Trophoblast cell (in vitro differentiated cells and primary cell): Measurements from ENCODE around the gene DYSF.
"Not testable (repeated sequence)": the region's sequence is repeated elsewhere in the genome, so short reads cannot be mapped to it uniquely, and the experiment has no call there.

Experiments used
- DNase-seq, 2 donors: peaks; one replicate each; pipeline ENCODE4 v3.0.0-alpha.2; 2016
- H2AFZ ChIP-seq: 2 replicates; pipeline ENCODE4 v1.6.1; 2013; ENCODE audit warnings: low read length, moderate library complexity, mild to moderate bottlenecking; ENCODE audit not compliant: insufficient read depth, poor library complexity
- H2AK5ac ChIP-seq: 2 replicates; pipeline ENCODE4 v1.6.1; 2013; ENCODE audit warnings: mild to moderate bottlenecking, low read length
- H2BK120ac ChIP-seq: 2 replicates; pipeline ENCODE4 v1.6.1; 2013; ENCODE audit warnings: low read length, mild to moderate bottlenecking, moderate library complexity; ENCODE audit not compliant: insufficient read depth, poor library complexity
- H2BK12ac ChIP-seq: 2 replicates; pipeline ENCODE4 v1.6.1; 2013; ENCODE audit warnings: mild to moderate bottlenecking, low read length, moderate library complexity
- H2BK5ac ChIP-seq: 2 replicates; pipeline ENCODE4 v1.6.1; 2013; ENCODE audit warnings: low read length, low read depth, moderate library complexity, mild to moderate bottlenecking; ENCODE audit not compliant: poor library complexity
- H3K14ac ChIP-seq: 2 replicates; pipeline ENCODE4 v1.6.1; 2013; ENCODE audit warnings: mild to moderate bottlenecking, low read length
- H3K18ac ChIP-seq: 2 replicates; pipeline ENCODE4 v1.6.1; 2013; ENCODE audit warnings: mild to moderate bottlenecking, low read length
- H3K23ac ChIP-seq: 2 replicates; pipeline ENCODE4 v1.6.1; 2013; ENCODE audit warnings: low read length
- H3K27ac ChIP-seq: 2 replicates; pipeline ENCODE4 v1.5.1; 2013; ENCODE audit warnings: low read depth, mild to moderate bottlenecking, inconsistent platforms, low read length, moderate library complexity
- H3K27me3 ChIP-seq: 2 replicates; pipeline ENCODE4 v1.6.1; 2013; ENCODE audit warnings: inconsistent platforms, mild to moderate bottlenecking, low read length, moderate library complexity; ENCODE audit not compliant: insufficient read depth
- H3K36me3 ChIP-seq, 2 experiments: 1 replicate in 1 of 2; 2 replicates in 1 of 2; pipeline ENCODE4 v1.6.1; 2013; ENCODE audit warnings: low read length in 2 of 2, mild to moderate bottlenecking in 2 of 2, moderate library complexity in 1 of 2; ENCODE audit not compliant: insufficient read depth in 2 of 2, control insufficient read depth in 1 of 2
- H3K4ac ChIP-seq: 2 replicates; pipeline ENCODE4 v1.6.1; 2013; ENCODE audit warnings: low read depth, mild to moderate bottlenecking, low read length, moderate library complexity
- H3K4me1 ChIP-seq, 2 experiments: 1 replicate in 1 of 2; 2 replicates in 1 of 2; pipeline ENCODE4 v1.6.1; 2013; ENCODE audit warnings: low read length in 2 of 2, mild to moderate bottlenecking in 2 of 2, moderate library complexity in 1 of 2; ENCODE audit not compliant: insufficient read depth in 2 of 2, control insufficient read depth in 1 of 2
- H3K4me2 ChIP-seq: 2 replicates; pipeline ENCODE4 v1.6.1; 2013; ENCODE audit warnings: inconsistent platforms, mild to moderate bottlenecking, low read length, moderate library complexity
- H3K4me3 ChIP-seq: 2 replicates; pipeline ENCODE4 v1.5.1; 2013; ENCODE audit warnings: mild to moderate bottlenecking, low read depth, low read length, inconsistent platforms
- H3K79me1 ChIP-seq: one replicate; pipeline ENCODE4 v1.6.1; 2013; ENCODE audit warnings: low read length
- H3K79me2 ChIP-seq: 2 replicates; pipeline ENCODE4 v1.6.1; 2013; ENCODE audit warnings: low read length, mild to moderate bottlenecking; ENCODE audit not compliant: control insufficient read depth, insufficient read depth, poor library complexity
- H3K9ac ChIP-seq: 2 replicates; pipeline ENCODE4 v1.6.1; 2013; ENCODE audit warnings: mild to moderate bottlenecking, low read length
- H3K9me3 ChIP-seq: 2 replicates; pipeline ENCODE4 v1.6.1; 2013; ENCODE audit warnings: low read depth, mild to moderate bottlenecking, control low read depth, inconsistent platforms, low read length; ENCODE audit not compliant: insufficient read depth
- H4K12ac ChIP-seq: 2 replicates; pipeline ENCODE4 v1.6.1; 2013; ENCODE audit warnings: low read depth, mild to moderate bottlenecking, low read length, moderate library complexity
- H4K8ac ChIP-seq: 2 replicates; pipeline ENCODE4 v1.6.1; 2013; ENCODE audit warnings: low read depth, mild to moderate bottlenecking, low read length, moderate library complexity
- H4K91ac ChIP-seq: one replicate; pipeline ENCODE4 v1.6.1; 2013; ENCODE audit warnings: low read depth, mild to moderate bottlenecking, low read length, moderate library complexity
- WGBS: extraction: QIAGEN DNeasy Blood & Tissue Kit; methylation state at CpG from one replicate; pipeline ENCODE4 v1.1.7; 2013; ENCODE audit warnings: missing lambda C conversion rate; ENCODE audit not compliant: insufficient read length, insufficient coverage; ENCODE audit errors: extremely low coverage; 5-methylcytosine and 5-hydroxymethylcytosine counted together

The DYSF gene

GRCh38 chr2:71646028-71646427 is 192.7 kb downstream of the DYSF start:
- Histone ChIP-seq H4K8ac (no peak overlapping the region), H3K4ac (no peak overlapping the region), H2BK120ac (no peak overlapping the region), H2BK5ac (no peak overlapping the region), H3K79me2 (peaks cover 1% of the 10 kb centered on the region), H3K18ac (no peak overlapping the region), H2BK12ac (peak overlapping the region; percentile 56), H3K27me3 (no peaks in the 10 kb centered on the region), H3K79me1 (no peaks in the 10 kb centered on the region), H3K9me3 (no peaks in the 10 kb centered on the region), H3K27ac (no peak overlapping the region), H3K9ac (no peak overlapping the region), H3K23ac (no peak overlapping the region), H3K36me3 (peaks cover 0 to 4% of the 10 kb centered on the region in 2 experiments), H3K4me2 (no peak overlapping the region), H3K4me3 (no peak overlapping the region), H2AFZ (no peak overlapping the region), H3K4me1 (peaks cover 5 to 8% of the 10 kb centered on the region in 2 experiments), H4K12ac (no peak overlapping the region), H3K14ac (no peak overlapping the region), H2AK5ac (no peak overlapping the region), H4K91ac (no peak overlapping the region)
- WGBS, result no CpG with 5 or more reads among the region's 4 CpGs
- peak in 1 of 2 donors; percentile 13 for DNase-seq

DNA sequence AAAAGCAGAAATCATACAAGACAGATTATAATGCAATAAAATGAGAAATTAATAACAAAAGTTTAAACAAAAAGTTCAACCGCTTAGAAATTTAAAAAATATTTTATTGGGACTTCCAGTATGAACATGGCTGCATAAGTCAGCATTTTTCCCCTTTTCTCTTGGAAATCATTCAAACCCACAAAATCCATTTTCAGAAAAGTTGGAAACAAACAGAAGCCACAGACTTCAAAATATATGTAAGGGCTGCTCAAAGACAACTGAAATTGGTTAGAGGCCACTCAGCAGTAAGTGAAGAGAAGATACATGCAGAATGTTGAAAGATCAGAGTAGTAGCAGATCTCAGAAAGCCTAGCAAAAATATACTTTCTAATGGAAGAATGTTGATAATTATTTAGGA is 194.0 kb downstream of the DYSF start:
- Histone ChIP-seq H3K14ac (no peak overlapping the region), H3K23ac (no peak overlapping the region), H3K18ac (no peak overlapping the region), H2AK5ac (no peak overlapping the region), H4K8ac (no peak overlapping the region), H2BK12ac (no peak overlapping the region), H3K36me3 (peaks cover 0 to 4% of the 10 kb centered on the region in 2 experiments), H2AFZ (no peak overlapping the region), H3K79me2 (peaks cover 1% of the 10 kb centered on the region), H2BK120ac (no peak overlapping the region), H3K79me1 (no peaks in the 10 kb centered on the region), H4K91ac (no peak overlapping the region), H3K4me1 (peaks cover 5 to 8% of the 10 kb centered on the region in 2 experiments), H3K9me3 (no peaks in the 10 kb centered on the region), H3K27me3 (no peaks in the 10 kb centered on the region), H2BK5ac (no peak overlapping the region), H3K4ac (no peak overlapping the region), H3K4me3 (no peak overlapping the region), H3K9ac (no peak overlapping the region), H3K27ac (no peak overlapping the region), H3K4me2 (no peak overlapping the region), H4K12ac (no peak overlapping the region)
- DNase-seq, result no peak
- no CpG with 5 or more reads among the region's 1 CpG for WGBS

DNA sequence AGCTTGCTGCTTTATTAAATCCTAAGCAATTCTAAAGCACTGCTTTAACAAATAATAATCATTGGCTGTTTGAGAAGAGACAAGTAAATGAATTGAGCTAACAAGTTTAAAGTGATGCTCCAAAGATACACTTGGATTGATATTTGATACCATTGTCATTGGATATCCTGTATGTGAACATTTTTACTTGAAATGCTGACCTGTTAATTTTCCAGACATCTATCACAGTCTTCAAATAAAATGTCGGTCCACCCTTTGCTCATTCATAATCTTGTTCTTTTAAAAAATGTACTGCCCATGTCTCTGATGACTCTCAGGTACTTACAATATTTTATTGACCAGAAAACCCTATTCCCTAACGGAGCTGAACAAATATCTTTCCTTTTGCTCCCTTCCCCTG is 202.1 kb downstream of the DYSF start:
- H2BK120ac ChIP-seq, result no peak overlapping the region
- H2BK5ac ChIP-seq, result no peak overlapping the region
- no peak overlapping the region for H4K91ac ChIP-seq
- H3K36me3 ChIP-seq, result peaks cover 0 to 4% of the 10 kb centered on the region in 2 experiments
- H2AK5ac ChIP-seq, result no peak overlapping the region
- no peak overlapping the region for H3K27ac ChIP-seq
- H3K23ac ChIP-seq, result no peak overlapping the region
- no peak overlapping the region for H3K4me3 ChIP-seq
- no peak overlapping the region for H2AFZ ChIP-seq
- no peak overlapping the region for H3K4me2 ChIP-seq
- no peak overlapping the region for H4K12ac ChIP-seq
- H2BK12ac ChIP-seq, result no peak overlapping the region
- H3K9me3 ChIP-seq, result peaks cover 8% of the 10 kb centered on the region
- no peaks in the 10 kb centered on the region for H3K4me1 ChIP-seq
- DNase-seq, result no peak
- WGBS, result no CpG with 5 or more reads among the region's 2 CpGs
- no peak overlapping the region for H3K14ac ChIP-seq
- no peaks in the 10 kb centered on the region for H3K79me1 ChIP-seq
- no peak overlapping the region for H3K4ac ChIP-seq
- no peaks in the 10 kb centered on the region for H3K79me2 ChIP-seq
- H3K18ac ChIP-seq, result no peak overlapping the region
- H3K9ac ChIP-seq, result no peak overlapping the region
- no peak overlapping the region for H4K8ac ChIP-seq
- H3K27me3 ChIP-seq, result no peaks in the 10 kb centered on the region

DNA sequence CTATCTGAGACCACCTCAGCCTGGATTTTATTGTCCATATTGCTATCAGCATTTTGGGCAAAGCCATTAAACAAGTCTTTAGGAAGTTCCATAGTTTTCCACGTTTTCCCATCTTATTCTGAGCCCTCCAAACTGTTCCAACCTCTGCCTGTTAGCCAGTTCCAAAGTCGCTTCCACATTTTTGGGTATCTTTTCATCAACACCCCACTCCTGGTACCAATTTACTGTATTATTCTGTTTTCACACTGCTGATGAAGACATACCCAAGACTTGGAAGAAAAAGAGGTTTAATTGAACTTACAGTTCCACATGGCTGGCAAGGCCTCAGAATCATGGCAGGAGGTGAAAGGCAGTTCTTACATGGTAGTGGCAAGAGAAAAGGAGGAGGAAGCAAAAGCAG is 204.9 kb downstream of the DYSF start:
- not testable (repeated sequence) for H2BK120ac ChIP-seq, H3K27ac ChIP-seq, H3K36me3 ChIP-seq, H3K18ac ChIP-seq, H3K4me2 ChIP-seq, H2BK5ac ChIP-seq, H3K4ac ChIP-seq, H3K79me1 ChIP-seq, H3K9me3 ChIP-seq, H3K9ac ChIP-seq, H2BK12ac ChIP-seq, H2AFZ ChIP-seq, H3K79me2 ChIP-seq, H4K8ac ChIP-seq, H4K91ac ChIP-seq, H2AK5ac ChIP-seq, H4K12ac ChIP-seq, H3K14ac ChIP-seq, H3K27me3 ChIP-seq, H3K4me3 ChIP-seq, DNase-seq, H3K23ac ChIP-seq, H3K4me1 ChIP-seq
- WGBS, result no CpG with 5 or more reads among the region's 2 CpGs
